GM03348 (cell line): ENCODE measurements around the gene AGBL4.
A peak's percentile ranks its signal among the peaks of the same experiment; 100 is the strongest.

Source experiments
- DNase-seq: peaks from one replicate; pipeline ENCODE4 v3.0.0; 2012; ENCODE audit warnings: low spot score

The AGBL4 gene

GRCh38 chr1:48887796-48888195 is 1136.0 kb downstream of the AGBL4 start:
- no peak for DNase-seq

- DNase-seq, result no peak
These were observed 1141.7 kb downstream of the AGBL4 start for GRCh38 chr1:48882020-48882419.

- peak; percentile 70 for DNase-seq
These were observed 1145.4 kb downstream of the AGBL4 start for GRCh38 chr1:48878191-48878940.

- DNase-seq, result peak; percentile 24
These were observed 1147.4 kb downstream of the AGBL4 start for GRCh38 chr1:48876330-48876785.

GRCh38 chr1:48875552-48876329 is 1148.0 kb downstream of the AGBL4 start:
- no peak for DNase-seq

GRCh38 chr1:48873944-48874343 is 1149.8 kb downstream of the AGBL4 start:
- DNase-seq, result no peak

- no peak for DNase-seq
These were observed 1153.2 kb downstream of the AGBL4 start for GRCh38 chr1:48870596-48870995.

- peak; percentile 39 for DNase-seq
These were observed 1154.4 kb downstream of the AGBL4 start for GRCh38 chr1:48869116-48869893.

- DNase-seq, result no peak
These were observed 1158.8 kb downstream of the AGBL4 start for GRCh38 chr1:48864913-48865312.

- no peak for DNase-seq
These were observed 1164.3 kb downstream of the AGBL4 start for GRCh38 chr1:48859456-48859855.

GRCh38 chr1:48858200-48858920 is 1165.4 kb downstream of the AGBL4 start:
- no peak for DNase-seq

- DNase-seq, result peak; percentile 65
These were observed 1170.7 kb downstream of the AGBL4 start for GRCh38 chr1:48853006-48853405.

- peak; percentile 42 for DNase-seq
These were observed 1172.1 kb downstream of the AGBL4 start for GRCh38 chr1:48851638-48852037.

- DNase-seq, result no peak
These were observed 1175.7 kb downstream of the AGBL4 start for GRCh38 chr1:48848035-48848434.

GRCh38 chr1:48846441-48846840 is 1177.3 kb downstream of the AGBL4 start:
- DNase-seq, result no peak

- no peak for DNase-seq
These were observed 1179.6 kb downstream of the AGBL4 start for GRCh38 chr1:48844187-48844586.

- no peak for DNase-seq
These were observed 1181.8 kb downstream of the AGBL4 start for GRCh38 chr1:48841966-48842365.

GRCh38 chr1:48841461-48841860 is 1182.3 kb downstream of the AGBL4 start:
- DNase-seq, result no peak

GRCh38 chr1:48831120-48831978 is 1192.4 kb downstream of the AGBL4 start:
- DNase-seq, result no peak

GRCh38 chr1:48830715-48831114 is 1193.0 kb downstream of the AGBL4 start:
- DNase-seq, result no peak

GRCh38 chr1:48829446-48829845 is 1194.3 kb downstream of the AGBL4 start:
- no peak for DNase-seq
